GM12872 (cell line): Measurements from ENCODE around the gene DBH.

Experiments used
- CTCF ChIP-seq: IDR thresholded peaks from 3 replicates; pipeline ENCODE4 v1.5.1; 2011; ENCODE audit warnings: low read depth, mild to moderate bottlenecking, low read length, moderate library complexity; ENCODE audit not compliant: insufficient read depth

DBH gene

GRCh38 chr9:133685653-133686609 is 49.8 kb downstream of the DBH start:
- TF ChIP-seq CTCF, result no peak

- TF ChIP-seq CTCF, result no peak
These were observed 50.7 kb downstream of the DBH start for GRCh38 chr9:133686642-133687575.

GRCh38 chr9:133687856-133688761 is 51.9 kb downstream of the DBH start:
- TF ChIP-seq CTCF, result no peak

GRCh38 chr9:133689151-133689763 is 53.1 kb downstream of the DBH start:
- no peak for TF ChIP-seq CTCF

GRCh38 chr9:133690081-133690561 is 54.0 kb downstream of the DBH start:
- TF ChIP-seq CTCF, result no peak

GRCh38 chr9:133691191-133691590 is 55.0 kb downstream of the DBH start:
- no peak for TF ChIP-seq CTCF
